Progenitor cell of endocrine pancreas (in vitro differentiated cells): Measurements from ENCODE around the gene KRT222. TPM values are rescaled to one million over a fixed set of nuclear protein-coding genes. Genes with fewer than 3 reads are reported as not detected.

Experiments used
- DNase-seq: peaks from one replicate; pipeline ENCODE4 v3.0.0; 2021; ENCODE audit warnings: low spot score; ENCODE audit not compliant: unreplicated experiment
- H3K27ac Mint-ChIP-seq: 2 replicates; pipeline ENCODE4 v1.8.0; 2021; ENCODE audit warnings: mild to moderate bottlenecking, moderate library complexity, mixed read lengths
- H3K27me3 Mint-ChIP-seq: 2 replicates; pipeline ENCODE4 v1.8.0; 2021; ENCODE audit warnings: mixed read lengths
- H3K36me3 Mint-ChIP-seq: 2 replicates; pipeline ENCODE4 v1.8.0; 2022; ENCODE audit warnings: mixed read lengths; ENCODE audit not compliant: insufficient read depth
- H3K4me1 Mint-ChIP-seq: 2 replicates; pipeline ENCODE4 v1.8.0; 2021; ENCODE audit warnings: low read depth, mixed read lengths
- H3K4me3 Mint-ChIP-seq: 2 replicates; pipeline ENCODE4 v1.8.0; 2021; ENCODE audit warnings: low read depth, mild to moderate bottlenecking, moderate library complexity, mixed read lengths
- H3K9me3 Mint-ChIP-seq: 2 replicates; pipeline ENCODE4 v1.8.0; 2021; ENCODE audit warnings: low read depth, mixed read lengths
- CTCF ChIP-seq: fragments of 200-600 bp; sonication (generic); IDR thresholded peaks from one replicate; pipeline ENCODE4 v1.5.0; 2021; ENCODE audit warnings: antibody characterized with exemption, mild to moderate bottlenecking; ENCODE audit not compliant: unreplicated experiment
- long read RNA-seq: library from polyadenylated mRNA; unstranded; transcript quantifications from one replicate; pipeline ENCODE4 v2.0.0, GENCODE V29; 2020
- total RNA-seq: library from RNA; stranded (reverse); gene quantifications from 2 replicates; pipeline ENCODE4 v1.2.1, GENCODE V29; 2021

Gene KRT222
- 0.36 and 1.1 TPM in 2 replicates for total RNA-seq
- long read RNA-seq, partial matches to known transcripts, result 0 of 3 reads
- long read RNA-seq, other reads (novel, unspliced or antisense), result 0 of 3 reads

DNA sequence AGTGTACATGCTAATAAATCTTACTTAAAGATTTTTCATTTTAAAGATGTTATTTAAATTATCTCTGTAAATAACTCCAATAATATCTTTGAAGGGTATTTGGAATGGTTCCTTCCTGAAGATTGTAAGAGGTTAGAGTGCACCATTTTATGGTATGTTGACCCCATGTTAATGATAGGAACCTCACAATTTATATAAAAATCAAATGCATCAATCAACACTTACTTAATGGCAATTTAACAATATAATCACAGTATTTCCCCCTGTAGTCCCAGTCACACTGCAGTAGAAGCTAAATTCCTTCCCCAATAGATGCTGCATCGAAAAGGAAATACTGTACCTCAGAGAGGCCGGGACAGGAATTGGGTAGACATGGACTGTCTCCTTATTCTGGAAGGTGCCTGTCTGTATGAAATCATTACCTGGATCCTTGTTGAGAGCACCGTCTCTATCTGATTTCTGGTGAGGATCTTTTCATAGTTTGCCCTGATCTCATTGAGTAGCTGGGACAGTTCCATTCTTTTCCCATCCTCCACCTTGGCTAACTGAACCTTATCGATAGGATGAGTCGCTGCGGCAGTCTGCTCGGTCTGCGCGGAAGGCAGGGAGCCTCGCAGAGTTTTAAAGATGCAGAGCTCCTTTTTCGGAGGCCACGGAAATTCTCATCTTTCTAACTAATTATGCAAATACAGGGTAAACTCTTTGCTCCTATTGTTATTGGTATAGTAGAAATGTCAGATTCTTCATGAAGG lies at the start of gene KRT222:
Gene KRT222 (minus strand): TSS at position 596 of the 752 bp plus-strand sequence. CDS start 78 bp downstream, at position 518.
- peak within 1 kb of the TSS; percentile 62 for H3K27ac Mint-ChIP-seq
- DNase-seq, result no peak
- no peaks in the 10 kb centered on the region for H3K36me3 Mint-ChIP-seq
- no peaks in the 10 kb centered on the region for H3K9me3 Mint-ChIP-seq
- peaks cover 16% of the 10 kb centered on the region for H3K4me1 Mint-ChIP-seq
- peaks cover 13% of the 10 kb centered on the region for H3K27me3 Mint-ChIP-seq
- peak within 1 kb of the TSS; percentile 65 for H3K4me3 Mint-ChIP-seq
- TF ChIP-seq CTCF, result no peak

GRCh38 chr17:40714473-40714872 lies 49.5 kb upstream of the KRT222 start:
- H3K36me3 Mint-ChIP-seq, result no peaks in the 10 kb centered on the region
- H3K4me1 Mint-ChIP-seq, result peaks cover 1% of the 10 kb centered on the region
- no peak overlapping the region for H3K27ac Mint-ChIP-seq
- H3K27me3 Mint-ChIP-seq, result no peaks in the 10 kb centered on the region
- no peak for DNase-seq
- no peak for TF ChIP-seq CTCF
- H3K4me3 Mint-ChIP-seq, result no peak overlapping the region
- H3K9me3 Mint-ChIP-seq, result no peaks in the 10 kb centered on the region

- Mint-ChIP-seq H3K4me1 (no peaks in the 10 kb centered on the region), H3K27ac (no peak overlapping the region), H3K36me3 (no peaks in the 10 kb centered on the region)
Measured at GRCh38 chr17:40707745-40708144, 42.8 kb upstream of the KRT222 start.

DNA sequence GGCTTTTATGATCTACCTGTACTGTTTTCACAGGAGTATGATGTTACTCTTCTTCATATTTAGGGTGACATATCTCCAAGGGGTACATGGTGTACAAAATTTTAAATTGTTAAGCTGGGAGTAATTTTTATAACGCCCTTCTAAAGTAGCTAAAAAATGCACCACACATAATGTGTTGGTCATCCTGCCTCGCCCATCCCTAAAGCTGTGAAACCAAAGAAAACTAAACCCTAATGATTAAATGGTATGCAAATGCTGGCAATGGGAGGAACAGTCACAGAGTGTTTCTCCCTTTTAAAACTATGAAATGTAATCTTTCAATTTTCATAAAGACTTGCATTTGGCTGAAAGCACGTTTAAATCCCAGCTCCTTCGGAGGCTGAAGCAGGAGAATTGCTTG lies 40.6 kb upstream of the KRT222 start:
- Mint-ChIP-seq H3K9me3 (no peaks in the 10 kb centered on the region), H3K4me1 (no peaks in the 10 kb centered on the region), H3K27me3 (peaks cover 2% of the 10 kb centered on the region), H3K36me3 (no peaks in the 10 kb centered on the region), H3K27ac (no peak overlapping the region), H3K4me3 (no peak overlapping the region)
- no peak for TF ChIP-seq CTCF
- DNase-seq, result no peak

More at GRCh38 chr17:40707745-40708144, 42.8 kb upstream of the KRT222 start:
- DNase-seq, result no peak
- Mint-ChIP-seq H3K27me3 (peaks cover 2% of the 10 kb centered on the region), H3K9me3 (no peaks in the 10 kb centered on the region), H3K4me3 (no peak overlapping the region)
- no peak for TF ChIP-seq CTCF

DNA sequence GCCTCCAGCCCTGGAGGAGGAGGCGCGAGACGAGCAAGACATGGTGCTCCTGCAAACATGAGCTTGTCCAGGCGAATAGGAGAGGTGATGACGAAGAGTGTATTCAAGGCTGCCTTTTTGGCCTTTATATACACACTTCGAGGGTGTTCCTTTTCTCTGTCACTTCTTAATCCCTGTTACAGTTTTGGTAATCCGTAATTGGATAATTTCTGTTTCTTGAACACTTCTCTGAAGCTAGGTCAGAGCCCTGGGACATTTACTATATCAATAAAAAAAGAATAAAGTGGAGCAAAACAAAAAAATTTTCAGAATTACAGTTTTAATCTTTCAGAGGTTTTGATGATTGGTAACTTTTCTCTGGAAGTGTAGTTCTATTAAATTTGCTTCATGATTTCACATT lies 38.7 kb upstream of the KRT222 start, which contains the start of gene KRT24:
Gene KRT24 (minus strand): TSS at position 101 of the 400 bp plus-strand sequence. CDS start 59 bp downstream, at position 42.
- no peaks in the 10 kb centered on the region for H3K9me3 Mint-ChIP-seq
- TF ChIP-seq CTCF, result no peak

More for the DNA sequence above, 38.7 kb upstream of the KRT222 start, which contains the start of gene KRT24:
- Mint-ChIP-seq H3K36me3 (no peaks in the 10 kb centered on the region), H3K4me3 (no peak within 1 kb of the TSS), H3K27me3 (peaks cover 2% of the 10 kb centered on the region), H3K4me1 (no peaks in the 10 kb centered on the region), H3K27ac (peak within 1 kb of the TSS; percentile 45)
- DNase-seq, result no peak
